Adipose tissue (tissue), 3 donors: Measurements from ENCODE around the gene SLC4A2. TPM values are rescaled to one million over a fixed set of nuclear protein-coding genes. Genes with fewer than 3 reads are reported as not detected.
"Not testable (repeated sequence)": the region's sequence is repeated elsewhere in the genome, so short reads cannot be mapped to it uniquely, and the experiment has no call there.

Experiments
- H3K27ac ChIP-seq: one replicate; pipeline ENCODE4 v1.5.1; 2013; ENCODE audit warnings: low read depth, low read length
- WGBS, 3 donors: extraction: QIAGEN DNeasy Blood & Tissue Kit; methylation state at CpG; one replicate each; pipeline ENCODE4 v1.1.7; 2013; 5-methylcytosine and 5-hydroxymethylcytosine counted together
- polyA plus RNA-seq, 3 donors: library from polyadenylated mRNA; stranded (reverse); fragments of 200-250 nt; gene quantifications; one replicate each; pipeline ENCODE4 v1.2.3, GENCODE V29; 2013
- donor health status: healthy with polysubstance abuse.
- donor health status: Bipolar disorder and iron deficiency.
- donor health status: healthy.

SLC4A2 gene
- polyA plus RNA-seq, 3 donors = 63.7 to 73.3 (median 64.8) TPM

DNA sequence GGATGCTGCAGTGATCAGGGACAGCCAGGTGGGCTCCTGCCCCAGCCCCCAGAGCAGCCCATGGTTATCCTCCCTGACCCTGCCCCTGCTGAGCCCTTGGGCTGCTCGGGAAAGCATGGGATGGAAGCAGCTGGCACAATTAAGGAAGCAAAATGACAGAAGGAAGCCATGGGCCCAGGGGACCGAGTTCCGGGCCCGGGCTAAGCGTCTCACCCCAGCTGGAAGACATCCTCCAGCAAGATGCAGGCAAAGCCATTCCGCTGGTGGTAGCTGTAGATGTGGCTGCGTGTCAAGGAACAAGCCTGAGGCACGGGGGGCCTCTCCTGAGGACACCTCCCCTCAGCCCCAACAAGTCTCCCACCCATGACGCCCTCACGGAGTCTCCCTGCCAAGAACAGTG, 36.2 kb upstream of the SLC4A2 start:
- WGBS, 3 donors = 70 to 80% (median 74%) methylated on average over 10 of the region's 10 CpGs
- H3K27ac ChIP-seq = no peak overlapping the region

DNA sequence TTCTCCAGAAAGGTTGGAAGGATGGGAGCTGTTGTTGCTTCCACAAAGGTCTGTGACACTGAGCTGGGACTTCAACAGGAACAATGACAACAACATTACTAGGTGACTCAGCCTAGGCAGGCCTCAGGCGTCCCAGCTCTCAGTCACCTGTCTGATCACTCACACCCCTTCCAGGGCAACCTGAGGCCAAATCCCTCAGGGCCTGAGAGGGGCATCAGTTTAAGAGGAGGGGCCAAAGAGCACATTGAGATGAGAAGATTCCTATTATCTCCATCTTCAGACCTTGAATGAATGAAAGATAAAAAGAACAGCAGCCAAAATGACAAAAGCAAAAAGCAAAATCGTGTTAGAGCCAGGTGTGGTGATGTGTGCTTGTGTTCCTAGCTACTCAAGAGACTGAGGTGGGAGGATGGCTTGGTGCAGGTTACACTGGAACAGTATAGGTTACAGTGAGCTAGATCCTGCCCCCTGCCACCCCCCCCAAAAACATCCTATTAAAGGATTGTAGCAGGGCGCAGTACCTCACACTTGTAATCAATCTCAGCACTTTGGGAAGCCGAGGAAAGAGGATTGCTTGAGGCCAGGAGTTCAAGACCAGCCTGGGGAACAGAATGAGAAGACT, 34.8 kb upstream of the SLC4A2 start, which contains the start of gene ATG9B:
Gene ATG9B, minus strand, starts transcription at position 60 of the 622 bp plus-strand sequence. CDS start 71 bp downstream, outside the sequence.
- H3K27ac ChIP-seq = no peak within 1 kb of the TSS
- 82 to 92% (median 87%) methylated on average over 4 of the region's 4 CpGs for WGBS, 3 donors

DNA sequence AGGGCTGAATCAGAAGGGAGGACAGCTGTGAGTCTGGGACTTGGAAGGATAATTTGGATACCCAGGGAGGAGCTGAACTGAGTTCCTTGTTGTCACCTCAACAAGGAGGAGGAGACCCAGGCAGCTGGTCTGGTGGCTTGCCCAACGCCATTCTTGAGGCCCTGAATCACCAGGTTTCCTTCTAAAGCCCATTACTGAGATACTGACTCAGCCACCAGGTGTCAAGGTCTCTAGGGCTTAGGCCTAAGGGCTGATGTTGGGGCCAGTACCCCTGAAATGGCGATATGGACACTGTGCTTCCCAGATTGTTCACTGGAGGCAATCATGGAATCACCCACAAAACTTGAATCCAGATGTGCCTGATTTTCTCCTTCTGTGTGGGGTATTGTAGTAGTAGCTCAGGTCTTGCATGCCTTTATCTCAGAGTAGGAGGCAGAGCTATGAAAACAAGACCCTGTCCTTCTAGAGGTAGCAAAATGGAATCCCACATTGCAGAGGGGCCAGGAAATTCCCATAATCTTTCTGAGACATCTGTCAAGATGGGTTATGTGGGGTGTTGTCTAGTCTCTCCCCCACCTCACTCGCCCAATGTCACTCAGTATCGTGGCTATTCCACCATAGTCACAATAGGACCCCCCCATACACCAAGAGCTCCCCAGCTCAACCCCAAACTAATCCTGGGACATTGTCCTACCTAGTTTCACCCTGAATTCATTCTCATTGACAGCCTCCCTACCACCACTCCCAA, 33.3 kb upstream of the SLC4A2 start:
- no peak overlapping the region for H3K27ac ChIP-seq
- 86 to 89% (median 88%) methylated on average over 4 of the region's 4 CpGs for WGBS, 3 donors

DNA sequence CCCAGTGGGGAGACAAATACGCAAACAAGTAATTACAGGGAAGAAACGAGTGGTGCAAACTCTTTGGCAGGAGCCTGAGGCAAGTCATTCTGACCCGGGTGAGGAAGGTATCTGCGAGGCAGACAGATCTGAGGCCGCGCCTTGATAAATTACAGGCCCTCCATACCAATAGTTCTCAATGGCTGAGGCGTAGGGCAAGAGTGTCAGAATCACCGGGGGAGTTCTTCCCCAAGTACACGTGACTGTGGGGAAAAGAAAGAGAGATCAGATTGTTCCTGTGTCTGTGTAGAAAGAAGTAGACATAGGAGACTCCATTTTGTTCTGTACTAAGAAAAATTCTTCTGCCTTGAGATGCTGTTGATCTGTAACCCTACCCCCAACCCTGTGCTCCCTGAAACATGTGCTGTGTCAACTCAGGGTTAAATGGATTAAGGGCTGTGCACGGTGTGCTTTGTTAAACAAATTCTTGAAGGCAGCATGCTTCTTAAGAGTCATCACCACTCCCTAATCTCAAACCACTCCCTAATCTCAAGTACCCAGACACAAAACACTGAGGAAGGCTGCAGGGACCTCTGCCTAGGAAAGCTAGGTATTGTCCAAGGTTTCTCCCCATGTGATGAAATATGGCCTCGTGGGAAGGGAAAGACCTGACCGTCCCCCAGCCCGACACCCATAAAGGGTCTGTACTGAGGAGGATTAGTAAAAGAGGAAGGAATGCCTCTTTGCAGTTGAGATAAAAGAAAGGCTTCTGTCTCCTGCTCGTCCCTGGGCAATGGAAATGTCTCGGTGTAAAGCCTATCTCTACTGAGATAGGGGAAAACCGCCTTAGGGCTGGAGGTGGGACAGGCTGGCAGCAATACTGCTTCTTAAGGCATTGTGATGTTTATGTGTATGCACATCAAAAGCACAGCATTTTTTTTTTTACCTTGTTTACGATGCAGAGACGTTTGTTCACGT, 32.3 kb upstream of the SLC4A2 start:
- 43 to 49% (median 44%) methylated on average over 19 of the region's 19 CpGs for WGBS, 3 donors
- not testable (repeated sequence) for H3K27ac ChIP-seq

DNA sequence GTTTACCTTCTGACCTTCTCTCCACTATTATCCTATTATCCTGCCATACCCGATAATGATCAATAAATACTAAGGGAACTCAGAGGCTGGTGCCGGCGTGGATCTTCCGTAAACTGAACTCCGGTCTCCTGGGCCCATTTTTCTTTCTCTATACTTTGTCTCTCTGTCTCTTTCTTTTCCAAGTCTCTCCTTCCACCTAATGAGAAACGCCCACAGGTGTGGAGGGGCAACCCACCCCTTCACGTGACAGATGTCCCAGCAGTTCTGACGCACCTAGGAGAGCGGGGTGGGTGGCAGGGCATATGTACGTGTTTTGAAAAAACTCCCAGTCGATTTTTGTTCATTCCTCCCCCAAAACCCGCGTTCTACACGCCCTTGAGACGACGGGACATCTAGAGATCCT, 31.7 kb upstream of the SLC4A2 start:
- 6 to 12% (median 6%) methylated on average over 16 of the region's 16 CpGs for WGBS, 3 donors
- H3K27ac ChIP-seq = not testable (repeated sequence)

DNA sequence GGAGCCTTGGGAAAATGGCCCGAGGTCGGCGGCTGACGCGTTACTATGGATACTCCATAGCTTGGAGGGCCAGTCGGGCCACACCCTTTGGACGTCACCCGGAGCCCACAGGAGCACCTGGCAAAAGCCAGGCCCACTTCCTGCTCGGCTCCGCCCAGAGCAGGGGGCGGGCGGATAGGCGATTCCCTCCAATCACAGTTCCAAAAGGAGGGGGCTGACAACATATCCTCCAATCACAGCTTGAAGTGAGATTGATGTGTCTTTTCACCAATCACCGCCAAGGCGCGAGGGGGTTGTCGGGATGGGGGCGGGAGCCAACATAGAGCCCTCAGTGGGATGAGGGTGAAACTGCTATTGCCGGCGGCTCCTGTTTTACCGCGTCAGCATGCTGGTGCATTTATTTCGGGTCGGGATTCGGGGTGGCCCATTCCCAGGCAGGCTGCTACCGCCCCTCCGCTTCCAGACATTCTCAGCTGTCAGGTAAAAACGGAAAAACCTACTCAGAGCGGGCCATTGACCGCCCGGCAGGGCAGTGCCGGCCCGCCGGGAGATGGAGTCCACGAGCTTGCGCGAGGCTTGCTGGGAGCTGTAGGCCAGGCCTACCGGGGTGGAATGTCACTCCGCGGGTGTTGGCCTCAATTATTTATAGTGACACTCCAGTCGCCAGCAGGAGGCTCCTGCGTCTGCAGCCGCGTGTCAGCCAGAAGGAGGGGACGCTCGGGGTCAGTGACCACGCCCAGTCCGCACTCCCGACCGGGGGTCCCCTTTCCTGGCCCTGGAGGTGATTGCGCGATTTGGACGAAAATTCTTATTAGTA, 31.1 kb upstream of the SLC4A2 start, which contains the start of gene ABCB8:
Gene ABCB8, plus strand, starts transcription at position 320 of the 817 bp plus-strand sequence. Its CDS starts 66 bp downstream, at position 386.
- no peak within 1 kb of the TSS for H3K27ac ChIP-seq
- WGBS, 3 donors = 0 to 1% (median 1%) methylated on average over 53 of the region's 53 CpGs

DNA sequence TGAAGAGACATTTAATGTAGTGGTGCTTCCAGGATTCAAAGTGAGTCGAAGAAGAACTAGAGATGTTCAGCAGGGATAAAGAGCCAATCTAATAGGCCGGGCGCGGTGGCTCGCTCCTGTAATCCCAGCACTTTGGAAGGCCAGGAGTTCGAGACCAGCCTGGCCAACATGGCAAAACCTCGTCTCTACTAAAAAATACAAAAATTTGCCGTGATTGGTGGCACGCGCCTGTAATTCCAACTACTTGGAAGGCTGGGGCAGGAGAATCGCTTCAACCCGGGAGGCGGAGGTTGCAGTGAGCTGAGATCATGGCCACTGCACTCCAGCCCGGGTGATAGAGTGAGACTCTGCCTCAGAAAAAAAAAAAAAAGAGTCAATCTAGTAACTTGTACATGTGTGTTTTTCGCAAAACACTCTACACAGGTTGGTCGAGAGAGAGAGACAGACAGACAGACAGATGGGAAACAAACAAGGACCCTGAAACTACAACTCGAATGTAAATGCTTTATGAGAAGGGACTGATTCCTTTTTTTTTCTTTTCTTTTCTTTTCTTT, 30.4 kb upstream of the SLC4A2 start:
- WGBS, 3 donors = 45 to 64% (median 60%) methylated on average over 17 of the region's 17 CpGs
- no peak overlapping the region for H3K27ac ChIP-seq

DNA sequence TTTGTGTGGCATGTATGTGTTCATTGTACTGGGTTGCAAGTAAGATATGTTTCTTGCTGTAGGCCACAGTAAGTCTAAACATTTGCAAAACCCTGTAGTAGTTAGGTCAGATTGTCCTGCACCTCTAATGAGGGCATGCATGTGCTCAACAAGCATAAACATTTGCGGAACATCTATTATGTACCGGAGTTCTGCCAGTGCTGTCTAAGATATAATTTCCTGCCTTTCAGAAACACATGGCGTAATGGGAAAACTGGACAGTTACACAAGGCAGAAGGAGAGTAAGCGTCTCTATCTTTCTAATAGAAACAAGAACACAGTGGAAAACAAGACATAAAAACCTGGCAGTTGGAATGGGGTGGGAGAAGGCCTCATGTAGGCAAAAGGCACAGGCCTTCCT, 28.4 kb upstream of the SLC4A2 start:
- 77 to 96% (median 78%) methylated on average over 4 of the region's 4 CpGs for WGBS, 3 donors
- H3K27ac ChIP-seq = no peak overlapping the region

DNA sequence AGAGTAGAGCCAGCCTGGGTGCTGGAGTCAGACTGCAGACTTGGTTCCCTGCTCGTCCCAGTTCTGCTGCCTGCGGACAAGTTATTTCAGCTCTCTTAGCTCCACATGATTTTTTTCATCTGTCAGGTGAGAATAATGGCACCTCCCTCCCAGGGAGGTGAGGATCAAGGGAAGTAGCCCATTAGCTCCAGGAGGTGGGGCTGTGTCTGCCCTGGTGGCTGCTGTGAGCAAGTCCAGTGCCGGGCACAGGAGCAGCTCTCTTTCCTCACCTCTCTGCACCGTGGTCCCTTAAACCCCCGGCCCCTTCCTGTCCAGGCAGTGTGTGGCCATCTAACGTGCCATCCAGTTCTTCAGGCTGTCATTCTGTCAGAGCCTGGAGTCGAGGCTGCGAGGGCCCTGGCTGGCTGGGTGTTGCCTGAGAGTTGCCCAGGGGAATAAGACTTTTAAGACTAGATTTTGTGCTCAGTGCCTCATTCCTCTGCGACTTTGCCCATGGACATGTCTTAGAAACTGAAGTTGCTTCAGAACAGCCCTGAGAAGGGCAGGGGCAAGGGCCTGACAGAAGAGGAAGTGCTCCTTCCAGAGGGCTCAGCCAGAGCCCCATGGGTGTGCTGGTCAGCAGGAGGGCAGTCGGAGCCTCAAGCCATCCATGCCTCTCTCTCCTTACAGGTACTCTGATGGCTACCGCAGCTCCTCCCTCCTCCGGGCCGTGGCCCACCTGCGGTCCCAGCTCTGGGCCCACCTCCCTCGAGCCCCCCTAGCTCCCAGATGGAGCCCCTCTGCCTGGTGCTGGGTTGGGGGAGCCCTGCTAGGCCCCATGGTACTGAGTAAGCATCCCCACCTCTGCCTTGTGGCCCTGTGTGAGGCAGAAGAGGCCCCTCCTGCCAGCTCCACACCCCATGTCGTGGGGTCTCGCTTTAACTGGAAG, 26.2 kb upstream of the SLC4A2 start:
- WGBS, 3 donors = 86 to 87% (median 87%) methylated on average over 17 of the region's 17 CpGs
- no peak overlapping the region for H3K27ac ChIP-seq

DNA sequence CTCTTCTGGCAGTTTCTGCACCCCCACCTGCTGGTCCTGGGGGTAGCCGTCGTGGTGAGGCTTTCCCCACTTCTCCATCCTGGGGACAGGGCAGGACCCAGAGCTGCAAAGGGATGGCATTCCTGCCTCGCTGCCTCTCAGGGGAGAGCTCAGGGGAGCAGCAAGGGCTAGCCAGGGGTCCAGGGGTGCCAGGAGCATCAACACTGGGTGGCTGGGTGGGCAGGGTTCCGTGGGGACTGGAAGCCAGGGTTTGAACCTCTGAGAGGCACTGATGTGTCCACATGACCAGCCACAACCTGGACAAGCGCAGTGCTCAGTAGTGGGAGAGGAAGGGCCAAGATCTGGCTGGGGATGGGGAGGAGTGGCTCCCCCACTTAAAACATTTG, 25.5 kb upstream of the SLC4A2 start:
- WGBS, 3 donors = 82 to 94% (median 91%) methylated on average over 5 of the region's 5 CpGs

DNA sequence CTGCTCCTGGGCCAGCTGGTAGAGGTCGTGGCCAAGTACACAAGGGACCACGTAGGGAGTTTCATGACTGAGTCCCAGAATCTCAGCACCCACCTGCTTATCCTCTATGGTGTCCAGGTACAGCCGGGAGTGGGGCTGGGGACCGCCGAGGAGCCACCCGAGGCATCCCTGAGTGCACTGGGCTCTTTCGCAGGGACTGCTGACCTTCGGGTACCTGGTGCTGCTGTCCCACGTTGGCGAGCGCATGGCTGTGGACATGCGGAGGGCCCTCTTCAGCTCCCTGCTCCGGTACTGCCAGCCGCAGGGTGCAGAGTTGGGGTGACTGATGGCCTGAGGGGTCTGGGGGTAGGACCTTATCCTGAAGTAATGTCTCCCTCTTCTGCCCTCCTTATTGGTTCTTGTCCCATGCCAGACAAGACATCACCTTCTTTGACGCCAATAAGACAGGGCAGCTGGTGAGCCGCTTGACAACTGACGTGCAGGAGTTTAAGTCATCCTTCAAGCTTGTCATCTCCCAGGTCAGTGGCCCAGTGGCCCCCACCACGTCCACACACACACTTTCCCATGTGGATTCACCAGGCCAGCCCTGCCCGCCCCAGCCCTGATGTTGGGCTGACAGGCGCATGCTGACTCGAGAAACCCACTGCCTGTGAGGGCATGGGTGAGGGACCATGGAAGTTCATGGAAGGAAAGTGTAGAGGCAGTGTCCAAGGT, 24.9 kb upstream of the SLC4A2 start:
- 90 to 94% (median 93%) methylated on average over 21 of the region's 21 CpGs for WGBS, 3 donors
- H3K27ac ChIP-seq = no peak overlapping the region

More for the DNA sequence above, 25.5 kb upstream of the SLC4A2 start:
- H3K27ac ChIP-seq = no peak overlapping the region

DNA sequence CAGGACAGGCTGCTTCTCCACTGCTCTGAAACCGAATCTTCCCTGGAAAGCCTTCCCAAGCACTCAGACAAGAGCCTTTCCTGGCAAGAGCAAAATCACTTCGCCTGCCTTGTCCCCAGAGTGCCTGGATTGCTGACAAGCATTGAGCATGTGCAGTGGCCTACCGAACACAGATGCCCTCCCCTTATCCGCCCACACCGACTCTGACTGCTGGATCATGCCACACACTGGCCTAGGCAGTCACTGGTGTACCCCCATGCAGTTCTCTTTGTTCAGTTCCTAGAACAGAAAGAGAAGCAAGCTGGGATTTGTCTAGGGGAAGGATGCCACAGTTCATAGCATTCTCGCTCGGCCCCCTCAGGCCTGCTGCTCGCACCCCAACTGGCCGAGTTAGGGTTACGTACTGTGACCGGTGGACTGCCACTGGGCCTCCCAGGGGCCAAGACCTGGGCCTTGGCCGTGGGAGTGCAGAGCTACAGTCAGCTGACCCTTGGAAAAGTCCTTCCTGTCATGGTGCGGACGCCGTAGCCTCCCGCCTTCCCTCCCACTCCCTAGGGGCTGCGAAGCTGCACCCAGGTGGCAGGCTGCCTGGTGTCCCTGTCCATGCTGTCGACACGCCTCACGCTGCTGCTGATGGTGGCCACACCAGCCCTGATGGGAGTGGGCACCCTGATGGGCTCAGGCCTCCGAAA, 24.2 kb upstream of the SLC4A2 start:
- WGBS, 3 donors = 82 to 88% (median 85%) methylated on average over 21 of the region's 21 CpGs
- H3K27ac ChIP-seq = no peak overlapping the region

DNA sequence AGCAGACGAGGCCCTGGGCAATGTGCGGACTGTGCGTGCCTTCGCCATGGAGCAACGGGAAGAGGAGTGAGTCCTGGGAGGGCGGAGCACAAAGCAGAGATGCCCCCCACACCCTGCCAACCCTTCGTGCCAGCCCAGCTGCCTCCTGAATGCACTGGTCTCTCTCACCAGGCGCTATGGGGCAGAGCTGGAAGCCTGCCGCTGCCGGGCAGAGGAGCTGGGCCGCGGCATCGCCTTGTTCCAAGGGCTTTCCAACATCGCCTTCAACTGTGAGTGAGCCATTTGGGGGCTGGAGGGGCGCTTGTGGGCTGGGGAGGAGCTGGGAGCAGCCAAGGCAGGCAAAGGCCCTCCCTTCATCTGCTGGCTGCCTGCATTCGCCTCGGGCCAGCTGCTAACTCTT, 23.5 kb upstream of the SLC4A2 start:
- 93 to 96% (median 95%) methylated on average over 17 of the region's 17 CpGs for WGBS, 3 donors
- H3K27ac ChIP-seq = no peak overlapping the region

DNA sequence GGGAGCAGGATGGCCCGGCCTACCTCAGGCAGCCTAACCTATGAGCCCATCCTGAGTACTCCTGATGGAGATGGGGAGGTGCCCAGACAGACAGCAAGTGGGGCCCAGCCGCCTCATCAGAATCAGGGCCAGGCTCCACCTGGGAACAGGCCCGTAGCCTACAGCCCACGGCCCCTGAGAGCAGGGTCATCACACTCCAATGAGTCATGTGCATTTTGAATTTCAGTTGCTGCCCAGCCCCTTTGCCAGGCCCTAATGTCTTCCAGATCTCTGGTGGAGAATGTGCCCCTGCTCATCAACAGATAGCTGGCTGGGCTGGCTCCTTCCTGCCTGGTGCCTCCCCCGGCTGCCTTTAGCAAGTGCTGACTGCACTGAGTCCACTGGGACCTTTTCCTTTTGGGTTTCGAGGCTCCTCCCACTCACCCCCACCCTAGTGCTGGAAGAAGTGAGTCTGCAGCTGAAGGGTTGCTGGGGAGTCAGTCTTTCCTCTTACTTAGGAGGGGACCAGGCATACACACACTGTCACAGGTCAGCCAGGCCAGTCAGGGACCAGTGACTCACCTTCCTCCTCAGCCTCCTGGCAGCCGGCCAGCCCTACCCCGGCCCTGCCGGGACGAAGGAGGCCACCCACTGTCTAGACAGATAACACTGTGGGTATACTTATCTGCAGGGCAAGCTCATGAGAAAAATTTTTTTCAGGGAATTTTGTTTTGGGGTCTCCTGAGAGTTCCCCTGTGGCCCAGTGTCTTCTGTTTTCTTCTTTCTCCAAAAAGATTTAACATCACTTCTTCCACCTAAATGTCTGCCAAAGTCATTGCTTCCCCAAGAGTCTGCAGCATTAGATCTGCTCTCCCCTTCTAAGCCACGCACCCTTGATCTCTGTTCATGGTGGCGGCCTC, 20.2 kb upstream of the SLC4A2 start:
- 37 to 52% (median 38%) methylated on average over 12 of the region's 12 CpGs for WGBS, 3 donors
- no peak overlapping the region for H3K27ac ChIP-seq
